Hepatocyte (in vitro differentiated cells): ENCODE results near the gene PTPRN2.

Experiments used
- CTCF ChIP-seq: fragments of 200-600 bp; sonication (generic); IDR thresholded peaks from 2 replicates; pipeline ENCODE4 v1.5.1; 2016; ENCODE audit warnings: antibody characterized with exemption, mild to moderate bottlenecking; ENCODE audit not compliant: poor library complexity
- EZH2 ChIP-seq: fragments of 200-600 bp; sonication (generic); IDR thresholded peaks from 2 replicates; pipeline ENCODE4 v1.6.1; 2016; ENCODE audit warnings: antibody characterized with exemption, mild to moderate bottlenecking, borderline replicate concordance
- EZH2phosphoT487 ChIP-seq: fragments of 200-600 bp; sonication (generic); IDR thresholded peaks from one replicate; pipeline ENCODE4 v1.6.1; 2018; ENCODE audit warnings: antibody characterized with exemption, mild to moderate bottlenecking, low read depth, moderate library complexity; ENCODE audit not compliant: unreplicated experiment, severe bottlenecking

GRCh38 chr7:158318511-158318913 lies 269.1 kb downstream of the PTPRN2 start:
- TF ChIP-seq CTCF = no peak
- TF ChIP-seq EZH2 = no peak
- no peak for TF ChIP-seq EZH2phosphoT487
